NCI-H2227 (cell line): Measurements from ENCODE around the gene ABL1.
"Not testable (repeated sequence)": the region's sequence is repeated elsewhere in the genome, so short reads cannot be mapped to it uniquely, and the experiment has no call there.

Experiments
- DNase-seq: peaks from one replicate; lab custom pipeline; 2025; ENCODE audit not compliant: unreplicated experiment; lab: John Stamatoyannopoulos, UW

The ABL1 gene

GRCh38 chr9:130847306-130848217, 12.5 kb downstream of the ABL1 start:
- peak; percentile 27 for DNase-seq

DNA sequence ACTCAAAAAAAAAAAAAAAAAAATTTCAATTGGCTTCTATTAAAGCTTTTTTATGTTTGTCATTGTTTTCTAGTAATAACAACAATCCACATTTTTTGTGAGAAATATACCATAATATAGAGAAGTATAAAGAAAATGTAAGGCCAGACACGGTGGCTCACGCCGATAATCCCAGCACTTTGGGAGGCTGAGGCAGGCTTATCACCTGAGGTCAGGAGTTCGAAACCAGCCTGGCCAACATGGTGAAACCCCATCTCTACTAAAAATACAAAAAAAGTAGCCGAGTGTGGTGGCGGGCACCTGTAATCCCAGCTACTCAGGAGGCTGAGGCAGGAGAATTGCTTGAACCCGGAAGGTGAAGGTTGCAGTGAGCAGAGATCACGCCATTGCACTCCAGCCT, 13.5 kb downstream of the ABL1 start:
- DNase-seq, result not testable (repeated sequence)

DNA sequence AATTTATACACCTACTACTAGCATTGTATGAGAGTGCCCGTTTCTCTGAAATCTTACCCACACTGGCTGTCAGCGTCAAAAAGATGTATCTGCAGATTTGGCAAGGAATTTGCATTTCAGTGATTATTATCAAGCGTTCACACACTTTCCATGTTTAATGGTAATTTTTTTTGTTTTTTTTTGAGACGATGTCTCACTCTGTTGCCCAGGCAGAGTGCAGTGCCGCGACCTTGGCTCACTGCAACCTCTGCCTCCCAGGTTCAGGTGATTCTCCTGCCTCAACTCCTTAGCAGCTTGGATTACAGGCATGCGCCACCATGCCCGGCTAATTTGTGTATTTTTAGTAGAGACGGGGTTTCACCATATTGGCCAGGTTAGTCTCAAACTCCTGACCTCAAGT, 14.3 kb downstream of the ABL1 start:
- DNase-seq, result no peak

GRCh38 chr9:130852801-130853200, 17.7 kb downstream of the ABL1 start:
- DNase-seq, result no peak

GRCh38 chr9:130854092-130854491, 19.0 kb downstream of the ABL1 start:
- no peak for DNase-seq

DNA sequence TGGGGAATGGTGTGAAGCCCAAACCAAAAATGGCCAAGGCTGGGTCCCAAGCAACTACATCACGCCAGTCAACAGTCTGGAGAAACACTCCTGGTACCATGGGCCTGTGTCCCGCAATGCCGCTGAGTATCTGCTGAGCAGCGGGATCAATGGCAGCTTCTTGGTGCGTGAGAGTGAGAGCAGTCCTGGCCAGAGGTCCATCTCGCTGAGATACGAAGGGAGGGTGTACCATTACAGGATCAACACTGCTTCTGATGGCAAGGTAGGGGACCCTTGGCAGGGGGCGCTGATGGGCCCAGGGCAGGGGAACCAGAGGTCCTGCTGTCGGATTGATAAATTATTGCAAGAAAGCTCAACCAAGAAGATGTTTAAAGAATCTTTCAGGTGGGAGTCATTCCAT, 19.8 kb downstream of the ABL1 start:
- DNase-seq, result no peak

- DNase-seq, result no peak
Measured at GRCh38 chr9:130856474-130856873, 21.4 kb downstream of the ABL1 start.

DNA sequence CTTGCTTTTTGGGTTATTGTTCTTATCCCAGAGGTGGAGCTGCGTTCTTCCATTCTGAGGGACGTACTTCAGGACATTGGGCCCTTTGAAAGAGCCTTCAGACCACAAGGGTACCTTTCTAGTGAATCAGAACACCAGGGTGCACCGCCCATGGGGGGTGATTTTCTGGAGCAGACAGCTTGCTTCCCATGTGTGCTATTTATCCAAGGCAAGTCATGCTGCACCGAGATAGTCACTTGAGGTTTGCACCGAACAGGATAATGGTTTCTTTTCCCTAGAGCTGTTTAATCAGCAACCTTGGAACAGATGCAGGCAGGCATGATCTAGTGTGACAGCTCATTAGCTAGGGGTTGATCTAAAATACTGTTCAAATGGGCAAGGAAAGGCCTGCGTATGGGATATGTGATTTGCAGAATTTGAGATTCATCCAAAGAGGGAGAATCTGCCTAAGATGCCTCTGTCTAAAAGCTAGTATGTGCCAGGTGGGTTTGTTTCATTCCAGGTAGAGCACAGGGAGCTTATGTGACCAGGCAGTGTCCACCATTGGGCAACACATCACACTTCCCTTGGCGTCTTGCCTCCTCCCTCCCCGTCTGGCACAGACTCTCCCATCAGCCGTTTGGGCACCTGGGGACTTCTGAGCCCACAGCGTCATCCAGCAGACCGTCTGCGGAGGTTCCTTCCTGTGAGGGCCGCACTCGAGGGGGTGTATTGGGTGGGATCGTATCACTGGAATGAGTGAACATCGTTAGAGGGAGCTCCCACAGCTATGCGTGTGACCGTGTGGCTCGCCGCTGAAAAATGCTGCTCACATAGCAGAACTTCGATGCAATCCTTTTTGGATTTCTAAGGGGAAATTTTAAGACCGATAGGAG, 23.0 kb downstream of the ABL1 start:
- DNase-seq, result no peak

- DNase-seq, result no peak
Measured at GRCh38 chr9:130858739-130859705, 24.0 kb downstream of the ABL1 start.

GRCh38 chr9:130860458-130861316, 25.6 kb downstream of the ABL1 start:
- peak; percentile 45 for DNase-seq

DNA sequence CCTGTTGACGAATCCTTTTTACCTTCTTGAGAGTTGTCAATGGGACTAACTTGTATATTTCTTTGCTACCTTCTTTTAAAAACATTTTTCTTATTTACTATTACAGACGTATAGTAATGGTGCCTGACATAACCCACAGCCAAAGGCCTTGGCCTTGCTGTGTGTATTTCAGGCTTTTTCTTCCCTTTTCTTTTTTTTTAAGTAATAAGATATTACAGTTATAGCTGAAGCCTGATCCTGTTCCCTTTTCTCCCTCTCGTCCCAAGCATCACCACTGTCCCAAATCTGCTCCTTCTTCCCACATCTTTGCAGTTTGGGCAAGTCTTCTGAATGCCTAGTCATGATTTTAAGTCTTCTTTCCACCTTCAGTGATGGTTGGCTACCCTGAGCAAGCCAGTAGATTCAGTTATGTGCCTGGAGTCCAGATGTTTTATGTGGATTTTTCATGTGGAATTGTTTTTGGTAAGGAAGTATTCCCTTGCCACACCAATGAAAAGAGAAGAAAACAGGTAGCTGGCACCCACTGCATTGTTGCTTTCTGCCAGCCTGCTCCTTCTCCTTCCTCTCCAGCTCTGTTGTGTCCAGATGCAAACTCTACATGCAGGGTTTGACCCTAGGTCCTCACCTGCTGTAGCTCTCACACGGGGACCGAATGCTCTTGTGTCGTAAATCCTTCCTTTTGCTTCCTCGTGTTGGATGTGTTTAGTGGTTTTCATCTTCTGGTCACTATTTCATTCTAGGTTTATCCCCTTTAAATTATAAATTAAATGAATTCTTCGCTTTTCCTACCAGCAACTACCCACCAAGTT, 26.5 kb downstream of the ABL1 start:
- no peak for DNase-seq

DNA sequence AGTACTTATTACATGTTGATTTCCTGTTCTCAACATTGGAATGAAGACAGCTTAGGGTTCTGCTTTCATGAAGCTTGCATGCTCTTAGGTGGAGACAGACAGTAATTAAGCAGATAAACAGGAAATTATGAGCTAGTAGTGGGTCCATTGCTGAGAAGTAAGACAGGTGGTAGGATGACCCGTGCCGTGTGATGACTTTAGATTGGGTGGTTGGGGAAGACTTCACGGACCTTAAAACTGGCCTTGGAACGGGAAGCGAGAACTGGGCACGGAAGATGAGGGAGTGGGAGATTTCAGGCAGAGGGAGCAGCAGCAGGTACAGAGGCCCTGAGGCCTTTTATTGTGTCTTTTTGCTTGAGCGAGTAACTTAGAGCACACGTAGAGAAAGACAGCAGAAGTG, 27.2 kb downstream of the ABL1 start:
- no peak for DNase-seq

DNA sequence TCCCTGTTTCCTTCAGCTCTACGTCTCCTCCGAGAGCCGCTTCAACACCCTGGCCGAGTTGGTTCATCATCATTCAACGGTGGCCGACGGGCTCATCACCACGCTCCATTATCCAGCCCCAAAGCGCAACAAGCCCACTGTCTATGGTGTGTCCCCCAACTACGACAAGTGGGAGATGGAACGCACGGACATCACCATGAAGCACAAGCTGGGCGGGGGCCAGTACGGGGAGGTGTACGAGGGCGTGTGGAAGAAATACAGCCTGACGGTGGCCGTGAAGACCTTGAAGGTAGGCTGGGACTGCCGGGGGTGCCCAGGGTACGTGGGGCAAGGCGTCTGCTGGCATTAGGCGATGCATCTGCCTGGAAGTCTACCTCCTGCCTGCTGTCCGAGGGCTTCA, 27.7 kb downstream of the ABL1 start:
- DNase-seq, result no peak

- no peak for DNase-seq
Measured at GRCh38 chr9:130864541-130864940, 29.5 kb downstream of the ABL1 start.

- DNase-seq, result no peak
Measured at GRCh38 chr9:130865921-130866320, 30.9 kb downstream of the ABL1 start.

DNA sequence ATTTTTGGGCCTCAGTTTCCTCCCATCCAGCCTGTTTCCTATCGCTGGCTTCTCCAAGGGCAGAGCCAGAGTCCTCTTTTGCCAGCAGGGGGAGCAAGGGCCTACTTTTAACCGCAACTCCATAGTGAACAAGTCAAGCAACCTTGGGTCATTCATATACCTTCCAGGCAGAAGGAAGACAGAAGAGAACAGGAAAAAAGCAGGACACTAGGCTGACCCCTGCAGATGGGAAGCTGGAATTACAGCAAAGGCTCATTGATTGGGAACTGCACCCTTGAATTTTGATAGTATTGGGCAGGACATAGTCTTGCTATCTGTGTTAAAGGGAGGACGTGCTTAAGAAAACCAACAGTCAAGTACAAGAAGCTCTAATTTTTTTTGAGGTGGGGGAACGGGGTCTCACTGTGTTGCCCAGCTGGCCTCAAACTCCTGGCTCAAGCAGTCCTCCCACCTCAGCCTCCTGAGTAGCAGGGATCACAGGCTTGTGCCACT, 31.5 kb downstream of the ABL1 start:
- DNase-seq, result peak; percentile 83

GRCh38 chr9:130867556-130867955, 32.5 kb downstream of the ABL1 start:
- DNase-seq, result no peak

DNA sequence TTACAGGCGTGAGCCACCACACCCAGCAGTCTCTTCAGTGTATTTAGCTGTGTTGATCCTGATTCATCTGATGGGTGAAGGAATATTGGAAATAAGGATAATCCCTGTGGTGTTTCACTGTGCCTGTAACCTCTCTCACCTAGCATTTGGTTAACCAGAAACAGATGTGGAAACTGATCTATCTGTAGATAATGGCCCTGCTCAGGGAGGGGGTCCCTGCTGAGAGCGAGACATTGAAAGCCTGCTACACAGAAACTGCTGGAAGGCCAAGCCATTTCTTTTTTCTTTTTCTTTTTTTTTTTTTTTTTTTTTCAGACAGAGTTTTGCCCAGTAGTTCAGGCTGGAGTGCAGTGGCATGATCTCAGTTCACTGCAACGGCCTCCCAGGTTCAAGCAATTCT, 33.2 kb downstream of the ABL1 start:
- DNase-seq, result no peak

GRCh38 chr9:130869250-130869649, 34.2 kb downstream of the ABL1 start:
- DNase-seq, result peak; percentile 3
